Metanephros (tissue), 1 donor: ENCODE data around the gene KRTAP10-4. TPM values are rescaled to one million over a fixed set of nuclear protein-coding genes. Genes with fewer than 3 reads are reported as not detected.

Experiments used
- total RNA-seq: library from RNA; depleted of rRNA; stranded (reverse); fragments of >200 nt; gene quantifications from one replicate; pipeline ENCODE4 v1.2.3, GENCODE V29; 2014

The KRTAP10-4 gene
- not detected for total RNA-seq

GRCh38 chr21:44573630-44574456 lies at the start of gene KRTAP10-4:
Gene KRTAP10-4 (plus strand): TSS chr21:44573729. CDS start chr21:44573759, 30 bp downstream.

GRCh38 chr21:44539991-44540666 lies 33.4 kb upstream of the KRTAP10-4 start, which contains the start of gene KRTAP10-1:
Gene KRTAP10-1 (minus strand): TSS chr21:44540195. CDS start chr21:44540150, 45 bp downstream.

DNA sequence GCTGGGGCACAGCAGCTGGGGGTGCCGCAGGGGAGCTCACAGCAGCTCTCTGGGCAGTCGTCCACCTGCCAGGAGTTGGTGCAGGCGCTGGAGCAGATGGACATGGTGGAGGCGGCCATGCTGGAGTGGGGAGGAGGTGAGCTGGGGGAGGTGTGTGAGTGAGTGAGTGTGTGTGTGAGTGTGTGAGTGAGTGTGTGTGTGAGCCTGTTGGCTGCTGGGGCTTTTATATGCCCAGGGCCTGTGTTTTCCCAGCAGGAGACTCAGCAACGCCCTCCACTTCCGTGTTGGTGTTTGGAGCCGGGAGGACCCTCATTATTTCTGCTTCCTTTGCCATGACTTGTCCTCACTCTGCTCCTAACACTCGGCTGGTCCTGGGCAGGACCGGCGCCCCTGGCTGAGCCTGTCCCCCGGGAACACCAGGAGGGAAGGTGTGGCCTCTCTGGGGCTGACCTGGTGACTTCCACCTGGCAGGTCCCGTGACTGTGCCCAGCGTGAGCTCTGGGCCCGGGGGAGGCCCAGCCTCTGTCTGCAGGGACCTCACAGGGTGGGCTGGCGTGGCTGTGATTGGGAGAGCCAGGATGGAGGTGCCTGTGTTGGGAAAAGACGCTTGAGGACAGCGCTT lies 22.1 kb upstream of the KRTAP10-4 start, which contains the start of gene KRTAP10-2:
KRTAP10-2 (minus strand) TSS at position 166 of the 622 bp plus-strand sequence; CDS start at position 119, 47 bp downstream.

GRCh38 chr21:44558695-44559094 lies 14.8 kb upstream of the KRTAP10-4 start, which contains the start of gene KRTAP10-3:
Gene KRTAP10-3 (minus strand): TSS chr21:44558795. CDS start chr21:44558715, 80 bp downstream.

DNA sequence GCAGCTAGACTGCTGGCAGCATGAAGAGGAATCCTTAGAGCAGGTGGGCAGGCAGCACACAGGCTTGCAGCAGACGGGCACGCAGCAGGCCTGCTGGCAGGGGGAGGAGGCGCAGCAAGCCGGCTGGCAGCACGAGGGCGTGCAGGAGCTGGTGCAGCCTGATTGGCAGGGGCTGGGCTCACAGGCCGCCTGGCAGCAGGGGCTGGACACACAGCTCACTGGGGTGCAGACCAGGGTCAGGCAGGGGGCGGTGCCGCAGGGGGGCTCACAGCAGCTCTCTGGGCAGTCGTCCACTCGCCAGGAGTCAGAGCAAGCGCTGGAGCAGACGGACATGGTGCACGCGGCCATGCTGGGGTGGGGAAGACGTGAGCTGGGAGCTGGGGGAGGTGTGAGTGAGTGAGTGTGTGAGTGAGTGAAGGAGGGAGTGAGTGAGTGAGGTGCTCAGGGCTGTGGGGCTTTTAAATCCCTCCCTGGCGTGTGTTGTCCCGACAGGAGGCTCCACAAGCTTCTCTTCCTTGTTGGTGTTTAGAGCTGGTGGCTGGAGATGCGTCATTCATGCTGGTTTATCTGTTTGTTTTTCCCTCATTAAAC lies 6.8 kb downstream of the KRTAP10-4 start, which contains the start of gene KRTAP10-5:
KRTAP10-5 (minus strand) TSS at position 374 of the 591 bp plus-strand sequence; CDS start at position 348, 26 bp downstream.

DNA sequence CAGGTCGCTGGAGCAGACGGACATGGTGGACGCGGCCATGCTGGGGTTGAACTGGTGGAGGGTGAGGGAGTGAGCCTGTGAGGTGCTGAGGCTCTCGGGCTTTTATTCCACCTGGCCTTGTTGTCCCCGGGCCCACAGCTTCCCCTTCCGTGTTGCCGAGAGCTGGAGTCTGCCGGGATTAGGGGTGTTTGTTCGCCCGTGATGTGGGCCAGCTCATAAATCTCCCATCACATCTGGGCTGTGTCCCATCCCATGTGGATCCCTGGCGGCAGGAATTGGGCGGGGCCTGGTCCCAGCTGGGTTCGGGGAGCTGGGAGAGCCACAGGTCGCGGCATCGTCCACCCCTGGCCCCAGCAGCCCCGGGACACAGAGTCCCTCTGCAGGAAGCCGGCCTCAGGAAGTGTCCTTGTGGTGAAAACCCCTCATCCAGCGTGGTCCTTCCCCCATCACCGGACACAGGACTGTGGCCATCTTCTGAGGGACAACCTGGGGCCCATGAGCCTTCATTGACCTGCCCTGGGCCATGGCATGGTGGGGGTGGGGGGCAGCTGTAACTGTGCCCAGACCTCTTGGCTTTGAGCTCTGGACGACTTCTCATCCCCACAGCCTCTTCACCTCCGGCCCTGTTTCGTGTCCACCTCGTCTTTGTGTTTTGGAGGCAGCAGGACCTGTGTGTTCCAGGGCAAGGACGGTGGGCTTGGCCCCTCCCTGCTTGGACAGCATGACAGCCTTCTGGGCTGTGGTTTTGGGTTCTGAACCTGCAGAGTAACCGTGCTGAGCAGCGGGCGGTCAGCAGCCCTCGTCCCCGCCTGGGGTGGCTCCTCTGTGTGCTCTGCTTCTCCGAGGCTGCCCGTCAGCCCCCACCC lies 19.1 kb downstream of the KRTAP10-4 start, which contains the start of gene KRTAP10-6:
KRTAP10-6 (minus strand) TSS at position 60 of the 866 bp plus-strand sequence; CDS start at position 39, 21 bp downstream.

GRCh38 chr21:44600118-44600978 lies 26.8 kb downstream of the KRTAP10-4 start, which contains the start of gene KRTAP10-7:
Gene KRTAP10-7 (plus strand): TSS chr21:44600597. CDS start chr21:44600622, 25 bp downstream.

DNA sequence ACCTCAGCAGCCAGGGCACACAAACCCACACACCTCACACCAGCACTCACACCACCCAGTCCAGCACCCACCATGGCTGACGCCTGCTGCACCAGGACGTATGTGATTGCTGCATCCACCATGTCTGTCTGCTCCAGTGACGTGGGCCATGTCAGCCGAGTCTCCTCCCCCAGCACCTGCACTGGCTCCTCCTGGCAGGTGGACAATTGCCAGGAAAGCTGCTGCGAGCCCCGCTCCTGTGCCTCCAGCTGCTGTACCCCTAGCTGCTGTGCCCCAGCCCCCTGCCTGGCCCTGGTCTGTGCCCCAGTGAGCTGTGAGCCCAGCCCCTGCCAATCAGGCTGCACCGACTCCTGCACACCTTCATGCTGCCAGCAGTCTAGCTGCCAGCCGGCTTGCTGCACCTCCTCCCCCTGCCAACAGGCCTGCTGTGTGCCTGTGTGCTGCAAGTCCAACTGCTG lies 38.5 kb downstream of the KRTAP10-4 start, which contains the start of gene KRTAP10-8:
KRTAP10-8 (plus strand) TSS at position 51 of the 458 bp plus-strand sequence; CDS start at position 73, 22 bp downstream.

Other genes with a start within 250 kb of the KRTAP10-4 start
- 25.2 TPM for gene CFAP410, start 234.3 kb upstream of the KRTAP10-4 start, total RNA-seq
- 3.2 TPM for gene TRPM2, start 220.1 kb upstream of the KRTAP10-4 start, total RNA-seq
- 4.0 TPM for gene LRRC3, start 118.2 kb upstream of the KRTAP10-4 start, total RNA-seq
- gene KRTAP10-1, start 33.5 kb upstream of the KRTAP10-4 start, total RNA-seq: not detected
- not detected for gene KRTAP10-2, start 22.2 kb upstream of the KRTAP10-4 start, total RNA-seq
- gene KRTAP10-3, start 14.9 kb upstream of the KRTAP10-4 start, total RNA-seq: not detected
- not detected for gene KRTAP10-5, start 6.9 kb downstream of the KRTAP10-4 start, total RNA-seq
- not detected for gene KRTAP10-6, start 18.8 kb downstream of the KRTAP10-4 start, total RNA-seq
- gene KRTAP10-7, start 26.9 kb downstream of the KRTAP10-4 start, total RNA-seq: not detected
- not detected for gene KRTAP10-8, start 38.4 kb downstream of the KRTAP10-4 start, total RNA-seq
- not detected for gene KRTAP10-9, start 53.4 kb downstream of the KRTAP10-4 start, total RNA-seq
- not detected for gene KRTAP10-10, start 63.6 kb downstream of the KRTAP10-4 start, total RNA-seq
- not detected for gene KRTAP10-11, start 72.7 kb downstream of the KRTAP10-4 start, total RNA-seq
- not detected for gene KRTAP12-4, start 80.9 kb downstream of the KRTAP10-4 start, total RNA-seq
- gene KRTAP12-3, start 84.2 kb downstream of the KRTAP10-4 start, total RNA-seq: not detected
- not detected for gene KRTAP12-2, start 93.2 kb downstream of the KRTAP10-4 start, total RNA-seq
- not detected for gene KRTAP12-1, start 108.4 kb downstream of the KRTAP10-4 start, total RNA-seq
- gene KRTAP10-12, start 123.4 kb downstream of the KRTAP10-4 start, total RNA-seq: not detected
- 0.53 TPM for gene TSPEAR, start 137.8 kb downstream of the KRTAP10-4 start, total RNA-seq
- 90.8 TPM for gene UBE2G2, start 228.1 kb downstream of the KRTAP10-4 start, total RNA-seq
- gene SUMO3, start 244.3 kb downstream of the KRTAP10-4 start, total RNA-seq: 54.2 TPM